GM19438 (cell line): ENCODE measurements around the gene CTBS.

ENCODE experiments used
- ATAC-seq: cut with Tn5 transposase; IDR thresholded peaks from one replicate; pipeline ENCODE4 v1.9.1; 2021; ENCODE audit warnings: low read depth; ENCODE audit not compliant: unreplicated experiment

Gene CTBS

DNA sequence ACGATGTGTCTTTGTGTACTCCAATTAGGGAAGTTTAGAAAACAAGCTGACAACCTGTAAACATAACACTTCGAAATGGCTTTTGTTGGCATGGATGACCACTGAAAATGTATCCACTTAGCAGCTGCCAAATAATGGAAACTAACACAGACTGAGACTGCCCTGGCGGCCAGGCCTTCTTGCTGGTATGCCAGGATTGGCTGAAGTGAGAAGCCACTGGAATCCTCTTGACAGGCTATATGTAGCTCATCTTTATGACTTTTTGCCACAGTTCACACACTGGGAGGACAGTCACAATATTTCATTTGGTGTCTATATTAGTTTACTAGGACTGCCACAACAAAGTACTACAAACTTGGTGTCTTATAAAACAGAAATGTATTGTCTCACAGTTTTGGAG lies 12.9 kb upstream of the CTBS start:
- ATAC-seq, result no peak

DNA sequence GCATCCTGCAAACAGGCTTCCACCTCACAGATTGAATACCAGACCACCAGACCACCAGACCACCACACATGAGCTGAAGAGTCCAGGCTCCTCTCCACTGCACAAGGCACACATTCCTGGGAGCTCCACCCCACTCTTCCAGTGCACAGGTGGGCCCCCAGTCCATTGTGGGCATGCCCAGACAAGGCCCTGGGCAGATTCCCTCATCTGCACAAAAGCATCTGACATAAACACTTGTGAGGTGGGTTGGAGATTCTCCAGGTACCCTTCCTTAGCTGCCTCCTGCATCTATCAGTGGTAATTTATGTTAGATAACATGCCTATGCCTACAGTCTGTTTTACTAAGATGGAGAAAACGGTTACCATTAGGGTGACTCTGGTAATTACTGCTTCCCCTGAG lies 11.6 kb upstream of the CTBS start:
- ATAC-seq, result no peak

DNA sequence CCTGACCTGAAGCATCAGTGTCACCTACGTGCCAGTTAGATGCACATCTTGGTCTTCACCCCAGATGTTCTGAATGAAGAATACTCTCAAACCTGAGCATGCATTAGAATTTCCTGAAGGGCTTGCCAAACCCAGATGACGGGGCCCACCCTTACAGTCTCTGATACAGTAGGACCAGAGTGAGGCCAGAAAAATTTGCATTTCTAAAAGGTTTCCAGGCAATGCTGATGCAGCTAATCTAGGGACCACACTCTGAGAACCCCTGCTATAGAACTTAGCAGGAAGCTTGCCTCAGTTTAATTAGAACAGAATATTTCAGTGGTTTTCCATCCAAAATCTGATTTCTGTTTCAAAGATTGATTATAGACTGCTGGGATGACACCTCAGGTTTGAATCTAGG lies 9.9 kb upstream of the CTBS start:
- no peak for ATAC-seq

DNA sequence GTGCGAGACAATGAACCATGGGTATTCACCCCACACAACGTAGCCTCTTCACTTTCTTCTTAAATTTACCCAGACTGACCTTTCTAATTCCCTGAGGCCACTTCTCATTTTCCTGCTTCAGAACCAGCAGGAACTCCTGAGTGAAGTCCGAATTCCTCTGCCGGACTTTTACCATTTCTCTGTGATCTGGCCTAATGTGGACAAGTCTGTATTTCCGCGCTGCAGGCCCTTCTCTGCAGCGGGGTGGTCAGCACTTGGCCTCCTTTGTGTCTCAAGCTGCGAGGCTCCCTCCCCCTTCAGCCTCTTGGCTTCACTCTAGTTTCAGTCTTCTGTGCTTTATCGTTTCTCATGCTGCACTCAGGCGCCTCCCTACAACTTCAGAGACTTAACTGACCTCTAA lies 9.4 kb upstream of the CTBS start:
- ATAC-seq, result no peak

DNA sequence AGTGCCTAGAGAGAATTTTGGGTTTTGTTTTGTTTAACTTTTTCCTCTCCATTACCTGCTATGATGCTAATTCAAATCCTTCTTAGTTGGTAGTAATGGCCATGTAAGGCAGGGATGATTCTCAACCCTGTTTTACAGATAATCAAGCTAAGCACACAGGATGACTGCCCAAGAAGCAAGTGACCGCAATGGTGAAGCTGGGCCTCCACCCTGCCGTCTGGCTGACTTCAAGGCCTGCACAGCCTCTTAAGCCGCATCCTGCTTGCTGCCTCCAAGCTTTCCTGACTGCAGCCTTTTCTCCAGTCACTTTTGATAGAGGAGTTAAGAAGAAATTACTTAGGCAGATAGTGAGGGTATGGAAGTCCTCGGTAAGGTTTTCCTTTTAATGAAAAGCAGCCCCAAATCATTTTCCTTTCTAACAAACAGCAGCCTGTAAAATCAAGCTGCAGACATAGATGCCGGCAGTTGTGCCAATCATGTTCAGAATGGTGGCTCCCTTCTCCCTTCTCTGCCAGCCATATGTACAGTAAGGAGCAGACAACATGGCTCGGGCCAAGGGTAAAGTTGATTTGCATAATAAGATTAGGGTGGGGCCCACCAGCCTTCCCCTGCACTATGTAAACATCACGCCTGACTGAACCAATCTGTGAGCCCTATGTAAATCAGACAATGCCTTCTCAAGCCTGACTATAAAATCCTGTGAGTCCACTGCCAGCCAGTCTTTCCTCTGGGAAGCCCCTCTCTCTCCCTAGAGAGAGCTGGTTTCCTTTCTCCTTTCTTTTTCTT lies 8.8 kb upstream of the CTBS start:
- ATAC-seq, result no peak

DNA sequence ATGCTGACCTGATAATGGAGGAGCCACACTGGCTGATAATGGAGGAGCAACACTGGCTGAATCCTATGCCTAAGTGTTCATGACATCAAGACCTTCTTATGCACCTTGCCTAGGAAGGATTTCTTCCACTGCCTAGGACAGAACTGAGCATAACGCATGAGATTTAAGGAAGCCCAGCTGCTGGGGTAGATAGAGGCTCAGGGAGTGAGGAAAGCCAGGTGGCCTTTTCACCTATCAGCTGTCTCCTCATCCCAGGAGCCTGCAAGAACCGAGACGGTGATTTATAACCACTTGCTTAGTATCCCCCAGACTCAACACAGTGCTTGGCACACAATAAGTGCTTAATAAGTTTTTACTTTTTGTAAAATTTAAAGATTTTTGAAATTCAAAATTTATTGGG lies 7.4 kb upstream of the CTBS start:
- ATAC-seq, result no peak

DNA sequence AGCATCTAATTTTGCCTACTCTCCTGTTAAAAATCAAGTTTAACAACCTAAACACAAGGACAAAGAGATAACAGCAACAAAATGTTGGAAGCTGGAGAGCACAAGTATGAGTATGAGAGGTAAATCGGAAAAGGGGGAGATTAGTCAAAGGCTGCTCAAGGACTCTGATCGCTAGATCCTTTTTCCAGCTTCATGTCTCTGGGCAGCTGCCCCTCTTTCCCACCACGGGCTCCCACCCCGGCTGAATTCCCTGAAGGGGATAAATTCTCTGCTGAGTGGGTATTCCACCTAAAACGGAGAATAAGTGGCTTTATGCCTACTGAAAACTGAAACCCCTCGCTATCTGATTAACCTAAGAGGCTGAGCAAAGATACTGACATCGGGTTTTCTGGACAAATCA lies 696 bp upstream of the CTBS start:
- no peak for ATAC-seq

DNA sequence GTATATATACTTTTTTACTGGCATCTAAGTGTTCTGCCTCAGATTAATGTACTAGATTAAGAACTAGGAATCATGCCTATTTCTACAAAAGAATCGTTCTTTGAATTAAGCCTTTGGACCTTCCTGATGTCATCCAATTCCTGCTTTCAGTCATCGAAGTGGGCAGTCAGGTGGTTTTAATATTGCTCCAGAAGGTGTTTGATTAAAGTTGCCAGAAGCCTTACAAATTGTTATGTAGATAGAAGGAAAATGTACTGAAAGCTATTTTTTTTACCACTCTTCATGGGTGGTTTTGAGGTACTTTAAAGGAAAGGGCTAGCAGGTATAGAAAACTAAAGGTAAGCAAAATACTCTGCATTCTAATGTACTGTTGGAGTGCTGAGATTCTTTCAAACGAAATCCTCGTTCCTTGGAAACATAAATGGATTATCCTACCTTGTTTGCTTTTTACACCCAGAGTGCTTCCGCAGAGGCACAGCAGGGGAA lies 716 bp downstream of the CTBS start:
- no peak for ATAC-seq

DNA sequence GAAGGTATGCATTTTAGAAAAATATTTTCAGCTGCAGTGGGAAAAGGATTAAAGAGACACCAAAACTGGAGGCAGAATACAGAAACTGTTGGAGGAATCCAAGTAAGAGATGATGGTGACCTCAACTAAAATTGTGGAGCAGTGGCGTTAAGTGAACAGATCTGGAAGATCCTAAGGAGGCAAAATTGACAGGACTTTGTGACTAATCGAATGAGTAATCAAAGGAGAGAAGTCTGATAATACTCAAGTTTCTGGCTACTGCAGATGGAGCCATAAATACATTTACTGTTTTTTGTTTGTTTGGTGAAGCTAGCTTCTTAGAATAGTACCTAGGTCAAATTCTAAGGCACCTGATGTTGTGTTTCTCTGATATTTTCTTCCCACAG lies 3.1 kb downstream of the CTBS start:
- no peak for ATAC-seq

DNA sequence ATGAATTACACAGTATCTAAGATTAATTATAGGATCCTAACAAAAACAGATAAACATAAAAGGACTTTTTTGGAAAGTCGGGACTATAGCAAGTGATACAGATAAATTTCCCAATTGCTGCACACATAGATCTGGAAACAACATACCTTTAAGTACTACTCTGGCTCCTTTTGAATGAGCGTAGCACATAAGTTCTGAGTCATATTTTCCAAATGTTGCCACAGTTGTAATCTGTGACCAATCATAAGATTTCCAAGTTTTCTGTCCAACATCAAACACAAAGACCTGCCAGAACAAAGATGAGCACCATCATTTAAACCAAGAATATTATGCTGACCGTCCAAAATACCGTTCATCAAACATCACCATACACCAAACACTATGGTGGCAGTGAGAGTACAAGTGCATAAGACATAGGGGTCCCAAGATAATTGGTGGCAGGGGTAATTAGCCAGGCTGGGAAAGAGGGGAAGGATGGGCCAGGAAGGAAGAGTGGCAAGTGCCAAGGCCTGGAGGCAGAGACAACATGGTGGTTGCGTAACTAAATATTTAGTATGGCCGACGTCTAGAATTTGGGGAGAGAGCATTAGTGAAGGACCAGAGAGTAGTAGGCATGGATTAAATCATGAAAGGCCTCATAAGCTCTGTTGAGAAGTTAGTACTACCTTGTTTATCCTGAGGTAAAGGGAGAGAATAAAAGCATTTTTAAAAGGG lies 3.6 kb downstream of the CTBS start:
- no peak for ATAC-seq

DNA sequence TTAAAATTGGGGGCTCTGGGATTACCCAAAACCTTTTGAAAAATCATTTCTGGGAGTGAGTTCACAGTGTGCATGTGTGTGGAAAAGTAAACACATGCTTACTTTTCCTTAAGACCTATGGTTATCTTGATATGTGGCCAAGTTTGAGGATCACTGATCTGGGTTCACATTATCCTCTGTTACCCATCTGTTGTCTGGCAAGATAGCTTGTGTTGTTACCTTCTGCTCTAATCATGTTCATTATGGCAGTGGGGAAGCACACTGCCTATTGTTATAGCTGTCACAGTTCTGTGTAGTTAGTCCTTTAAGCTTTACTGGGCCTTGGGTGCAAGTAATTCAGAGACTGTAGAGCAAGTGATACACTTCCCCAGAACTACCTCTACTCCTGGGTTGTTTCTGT lies 5.0 kb downstream of the CTBS start:
- ATAC-seq, result no peak

DNA sequence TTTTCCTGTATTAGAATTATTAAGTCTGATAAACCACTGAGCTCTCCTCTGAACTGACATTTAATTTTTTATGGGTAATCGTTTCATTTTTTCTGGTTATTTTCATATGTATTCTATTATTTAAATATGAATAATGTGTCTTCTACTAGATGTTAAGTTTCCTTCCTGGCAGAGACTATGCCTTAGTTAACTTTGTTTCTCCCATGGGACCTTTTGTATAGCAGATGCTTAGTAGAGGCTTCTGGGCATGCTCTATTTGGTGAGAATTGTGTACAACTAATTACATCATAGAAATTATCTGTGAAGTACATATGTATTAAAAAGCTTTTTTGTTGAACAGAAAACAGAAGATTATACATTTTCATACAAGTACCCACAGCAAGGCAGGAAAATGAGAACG lies 23.4 kb downstream of the CTBS start:
- no peak for ATAC-seq

DNA sequence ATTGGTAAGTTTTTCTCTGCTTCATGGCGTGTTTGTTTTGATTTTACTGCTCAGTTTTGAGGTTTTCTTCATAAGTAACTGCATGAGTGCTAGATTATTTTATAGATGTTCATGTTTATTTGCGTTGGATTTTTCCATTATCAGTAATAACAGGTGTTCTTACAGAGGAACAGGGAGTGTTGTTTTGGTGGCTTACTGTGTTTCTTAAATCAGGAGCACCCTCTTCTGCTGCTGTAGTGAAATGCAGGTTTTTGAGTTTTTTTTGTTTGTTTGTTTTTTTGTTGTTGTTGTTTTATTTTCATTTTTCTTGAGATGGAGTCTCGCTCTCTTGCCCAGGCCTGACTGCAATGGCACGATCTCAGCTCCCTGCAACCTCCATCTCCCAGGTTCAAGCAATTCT lies 32.6 kb downstream of the CTBS start:
- ATAC-seq, result no peak

DNA sequence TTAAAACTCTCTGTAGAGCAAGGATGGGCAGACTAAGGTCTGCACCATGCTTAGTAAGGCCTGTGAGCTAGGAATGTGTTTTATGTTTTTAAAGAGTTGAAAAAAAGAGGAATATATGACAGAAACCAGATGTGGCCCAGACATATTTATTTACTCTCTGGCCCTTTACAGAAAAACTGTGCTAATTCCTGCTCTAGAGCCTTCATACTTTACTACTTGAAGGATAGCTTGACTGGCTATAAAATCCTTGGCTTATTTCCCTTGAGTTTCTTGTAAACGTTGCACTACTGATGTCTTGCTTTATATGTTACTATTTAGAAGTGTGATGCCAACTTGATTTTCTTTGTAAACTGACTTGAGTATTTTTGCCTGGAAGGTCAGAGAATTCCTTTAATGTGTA lies 33.5 kb downstream of the CTBS start:
- ATAC-seq, result no peak

DNA sequence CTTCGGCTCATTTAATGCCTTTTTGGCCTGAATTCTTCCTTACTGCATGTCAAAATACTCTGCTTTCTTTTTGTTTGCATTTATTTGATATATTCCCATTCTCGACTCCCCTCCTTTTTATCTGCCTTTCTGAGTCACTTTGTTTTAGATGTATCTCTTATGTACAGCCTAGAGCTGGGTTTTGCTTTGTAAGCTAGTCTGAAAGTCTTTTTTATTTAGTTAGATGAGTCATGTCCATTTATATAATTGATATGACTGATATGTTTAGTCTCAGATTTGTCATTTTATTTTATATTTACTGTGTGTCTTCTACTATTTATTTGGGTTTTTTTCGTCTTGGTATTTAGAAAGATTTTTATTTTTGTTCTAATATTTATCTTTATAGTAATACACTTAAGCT lies 34.3 kb downstream of the CTBS start:
- no peak for ATAC-seq

DNA sequence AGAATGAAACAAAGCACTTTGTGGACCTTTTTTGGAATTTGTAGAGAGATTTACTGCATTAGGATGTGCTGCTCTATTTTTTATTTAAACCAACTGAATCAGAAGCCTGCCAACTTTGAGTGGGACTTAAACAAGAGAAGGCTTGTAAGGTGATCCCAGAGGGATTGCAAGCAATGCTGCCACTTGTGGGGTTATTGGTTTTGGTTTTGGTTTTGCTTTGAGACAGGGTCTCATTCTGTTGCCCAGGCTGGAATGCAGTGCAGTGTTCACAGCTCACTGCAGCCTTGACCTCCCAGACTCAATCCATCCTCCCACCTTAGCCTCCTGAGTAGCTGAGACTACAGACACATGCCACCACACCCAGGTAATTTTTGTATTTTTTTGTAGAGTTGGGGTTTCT lies 35.6 kb downstream of the CTBS start:
- peak; percentile 78 for ATAC-seq

DNA sequence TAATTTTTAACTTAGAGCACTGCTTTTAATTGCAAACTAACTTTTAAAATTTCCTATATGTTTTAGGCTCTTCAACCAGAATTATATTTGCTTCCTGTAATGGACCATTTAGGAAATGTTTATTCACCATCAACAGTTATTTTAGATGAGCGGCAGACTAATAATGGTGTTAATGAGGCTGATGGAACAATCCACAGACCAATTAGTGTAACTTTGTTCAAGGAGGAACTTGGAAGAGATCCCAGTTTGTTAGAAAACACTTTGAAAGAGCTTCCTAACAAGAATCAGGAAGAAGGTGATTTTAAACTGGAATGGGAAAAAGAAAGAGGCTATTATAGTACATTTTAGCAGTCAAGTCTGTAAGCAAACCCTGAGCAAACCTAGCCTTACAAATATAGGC lies 48.5 kb downstream of the CTBS start:
- no peak for ATAC-seq

DNA sequence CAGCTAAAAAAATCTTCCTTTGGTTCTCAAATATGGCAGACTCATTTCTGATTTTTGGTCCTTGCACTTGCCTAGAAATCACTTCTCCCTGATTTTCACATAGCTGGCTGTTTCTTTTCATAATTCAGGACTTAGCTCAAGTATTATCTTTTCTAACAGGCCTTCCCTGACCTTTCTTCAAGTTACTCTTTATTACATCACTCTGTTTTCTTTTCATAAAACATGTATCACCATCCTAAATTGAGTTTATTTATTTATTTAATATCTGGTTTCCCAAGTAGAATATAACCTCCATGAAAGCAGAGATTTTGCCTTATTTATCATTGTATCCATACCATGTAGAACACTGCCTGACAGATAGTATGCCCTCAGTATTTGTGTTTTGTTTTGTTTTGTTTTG lies 49.6 kb downstream of the CTBS start:
- no peak for ATAC-seq

DNA sequence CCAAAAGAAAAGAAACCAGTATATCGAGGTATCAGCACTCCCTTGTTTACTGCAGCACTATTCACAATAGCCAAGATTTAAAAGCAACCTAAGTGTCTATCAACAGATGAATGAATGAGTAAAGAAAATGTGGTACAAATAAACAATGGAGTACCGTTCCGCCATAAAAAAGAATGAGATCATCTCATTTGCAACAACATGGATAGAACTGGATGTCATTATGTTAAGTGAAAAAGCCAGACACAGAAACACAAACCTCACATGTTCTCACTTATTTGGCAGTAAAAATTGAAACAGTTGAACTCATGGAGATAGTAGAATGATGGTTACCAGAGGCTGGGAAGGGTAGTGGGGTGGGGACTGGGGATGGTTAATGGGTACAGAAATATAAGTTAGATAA lies 63.6 kb downstream of the CTBS start:
- ATAC-seq, result no peak

DNA sequence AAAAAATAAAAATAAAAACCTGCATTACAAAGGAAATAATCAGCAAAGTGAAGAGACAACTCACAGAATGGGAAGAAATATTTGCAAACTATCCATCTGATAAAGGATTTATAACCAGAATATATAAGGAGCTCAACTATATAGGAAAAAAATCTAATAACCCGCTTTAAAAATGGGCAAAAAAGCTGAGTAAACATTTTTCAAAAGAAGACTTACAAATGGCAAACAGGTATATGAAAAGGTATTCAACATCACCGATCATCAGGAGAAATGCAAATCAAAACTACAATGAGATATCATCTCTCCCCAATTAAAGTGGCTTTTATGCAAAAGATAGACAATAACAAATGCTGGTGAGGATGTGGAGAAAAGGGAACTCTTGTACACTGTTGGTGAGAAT lies 64.1 kb downstream of the CTBS start:
- no peak for ATAC-seq

DNA sequence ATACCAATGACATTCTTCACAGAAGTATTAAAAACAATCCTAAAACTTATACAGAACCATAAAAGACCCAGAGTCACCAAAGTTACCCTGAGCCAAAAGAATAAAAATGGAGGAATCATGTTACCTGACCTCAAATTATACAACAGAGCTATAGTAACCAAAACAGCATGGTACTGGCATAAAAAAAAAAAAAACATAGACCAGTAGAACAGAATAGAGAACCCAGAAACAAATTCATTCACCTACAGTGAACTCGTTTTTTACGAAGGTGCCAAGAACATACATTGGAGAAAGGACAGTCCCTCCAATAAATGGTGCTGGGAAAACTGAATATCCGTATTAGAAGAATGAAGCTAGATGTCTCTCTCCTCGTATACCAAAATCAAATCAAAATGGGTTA lies 65.2 kb downstream of the CTBS start:
- no peak for ATAC-seq

DNA sequence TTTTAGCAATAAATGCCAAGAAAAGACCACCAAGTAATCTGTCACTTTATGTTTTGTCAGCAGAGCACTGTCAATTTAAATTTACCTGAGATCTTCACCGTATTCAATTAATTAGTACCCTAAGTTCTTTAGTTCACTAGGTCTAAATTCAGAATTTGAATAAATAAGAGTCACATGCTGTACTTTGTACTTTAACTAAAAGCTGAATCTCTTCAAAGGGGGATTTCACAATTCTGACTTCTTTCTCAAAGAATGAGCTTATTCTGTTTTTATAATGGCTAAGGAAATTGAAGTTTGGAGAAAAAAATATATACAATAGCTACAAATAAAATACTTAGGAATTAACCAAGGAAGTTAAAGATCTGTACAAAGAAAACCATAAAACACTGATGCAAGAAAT lies 65.7 kb downstream of the CTBS start:
- no peak for ATAC-seq
